GM13977 (cell line): ENCODE measurements around the gene ZRANB3.
"Not testable (repeated sequence)": the region's sequence is repeated elsewhere in the genome, so short reads cannot be mapped to it uniquely, and the experiment has no call there.

Experiments
- DNase-seq: peaks from one replicate; pipeline ENCODE4 v3.0.0; 2012; ENCODE audit warnings: low spot score
- in situ Hi-C: fragments of 300-500 bp; cut with MboI; formaldehyde crosslinking; loops from one replicate; pipeline ENCODE4 v1.12.0; 2022; ENCODE audit warnings: low sequenced_read_pairs, low pct_unique_long_range_greater_than_20kb, mixed read lengths, inconsistent platforms; ENCODE audit not compliant: unreplicated experiment
- TF ChIP-seq, protein P1 (sequence below): IDR thresholded peaks from 2 replicates; pipeline ENCODE4 v1.5.1; 2012; ENCODE audit warnings: mild to moderate bottlenecking, control low read depth; ENCODE audit not compliant: insufficient read depth; ENCODE audit errors: extremely low read depth, missing control alignments

ZRANB3 gene

DNA sequence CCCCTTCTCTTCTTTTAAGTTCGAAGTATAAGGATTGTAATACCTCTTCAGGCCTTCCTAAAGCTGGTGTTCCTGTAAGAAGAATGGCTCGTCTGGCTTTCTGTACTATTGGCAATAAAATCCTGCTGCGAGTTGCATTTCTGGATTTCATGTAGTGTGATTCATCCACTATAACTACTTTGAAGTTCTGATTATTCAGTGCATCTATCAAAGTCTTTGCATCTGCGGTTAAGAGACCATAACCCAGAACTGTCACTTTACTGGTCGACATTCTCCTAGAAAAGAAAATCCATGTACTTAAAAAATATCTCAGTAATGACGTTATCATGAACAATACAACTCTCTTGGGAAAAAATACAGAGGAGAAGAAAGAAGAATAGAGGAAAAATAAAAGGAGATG, 181.1 kb downstream of the ZRANB3 start:
- TF ChIP-seq, protein P1, sequence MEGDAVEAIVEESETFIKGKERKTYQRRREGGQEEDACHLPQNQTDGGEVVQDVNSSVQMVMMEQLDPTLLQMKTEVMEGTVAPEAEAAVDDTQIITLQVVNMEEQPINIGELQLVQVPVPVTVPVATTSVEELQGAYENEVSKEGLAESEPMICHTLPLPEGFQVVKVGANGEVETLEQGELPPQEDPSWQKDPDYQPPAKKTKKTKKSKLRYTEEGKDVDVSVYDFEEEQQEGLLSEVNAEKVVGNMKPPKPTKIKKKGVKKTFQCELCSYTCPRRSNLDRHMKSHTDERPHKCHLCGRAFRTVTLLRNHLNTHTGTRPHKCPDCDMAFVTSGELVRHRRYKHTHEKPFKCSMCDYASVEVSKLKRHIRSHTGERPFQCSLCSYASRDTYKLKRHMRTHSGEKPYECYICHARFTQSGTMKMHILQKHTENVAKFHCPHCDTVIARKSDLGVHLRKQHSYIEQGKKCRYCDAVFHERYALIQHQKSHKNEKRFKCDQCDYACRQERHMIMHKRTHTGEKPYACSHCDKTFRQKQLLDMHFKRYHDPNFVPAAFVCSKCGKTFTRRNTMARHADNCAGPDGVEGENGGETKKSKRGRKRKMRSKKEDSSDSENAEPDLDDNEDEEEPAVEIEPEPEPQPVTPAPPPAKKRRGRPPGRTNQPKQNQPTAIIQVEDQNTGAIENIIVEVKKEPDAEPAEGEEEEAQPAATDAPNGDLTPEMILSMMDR, result no peak
- in situ Hi-C loops, result no loop called here
- DNase-seq, result no peak

DNA sequence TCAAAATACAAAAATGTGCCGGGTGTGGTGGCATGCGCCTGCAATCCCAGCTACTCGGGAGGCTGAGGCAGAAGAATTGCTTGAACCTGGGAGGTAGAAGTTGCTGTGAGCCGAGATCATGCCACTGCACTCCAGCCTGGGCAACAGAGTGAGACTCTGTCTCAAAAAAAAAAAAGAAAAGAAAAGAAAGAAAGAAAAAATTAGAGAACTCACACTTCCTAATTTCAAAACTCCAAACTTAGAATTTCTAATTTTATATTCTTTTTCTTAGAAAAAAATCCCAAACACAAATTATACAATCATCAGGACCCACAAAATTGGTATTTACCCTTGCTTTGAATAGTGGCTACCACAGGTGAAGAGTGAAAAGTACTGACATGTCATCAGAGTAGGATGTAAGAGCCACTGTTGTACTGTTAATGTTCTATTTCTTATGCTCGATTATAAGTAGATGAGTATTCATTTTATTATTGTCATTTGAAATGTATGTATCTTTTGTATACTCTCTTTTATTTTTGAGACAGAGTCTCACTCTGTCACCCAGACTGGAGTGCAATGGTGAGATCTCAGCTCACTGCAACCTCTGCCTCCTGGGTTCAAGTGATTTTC, 182.8 kb downstream of the ZRANB3 start:
- DNase-seq, in situ Hi-C loops: not testable (repeated sequence)

DNA sequence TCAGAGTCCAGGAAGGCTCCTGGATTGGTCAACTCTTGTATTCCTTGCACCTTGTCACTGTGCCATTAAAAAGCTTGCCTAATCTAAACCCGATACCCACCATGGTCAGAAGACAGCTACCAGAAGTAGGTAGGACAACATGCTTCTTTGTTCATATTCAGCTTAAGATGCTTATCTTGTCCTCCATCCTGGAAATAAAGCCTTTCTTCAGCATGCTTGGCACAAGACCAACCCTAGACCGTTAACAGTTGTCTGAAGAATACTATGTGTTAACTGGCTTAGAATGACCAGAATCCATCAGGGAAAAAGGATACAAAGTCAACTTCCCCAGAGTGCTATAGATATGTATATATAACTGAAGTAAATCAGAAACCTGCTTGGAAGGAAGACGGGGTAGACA, 193.9 kb downstream of the ZRANB3 start:
- no peak for DNase-seq
- TF ChIP-seq, protein P1, result no peak
- in situ Hi-C loops, result no loop called here

DNA sequence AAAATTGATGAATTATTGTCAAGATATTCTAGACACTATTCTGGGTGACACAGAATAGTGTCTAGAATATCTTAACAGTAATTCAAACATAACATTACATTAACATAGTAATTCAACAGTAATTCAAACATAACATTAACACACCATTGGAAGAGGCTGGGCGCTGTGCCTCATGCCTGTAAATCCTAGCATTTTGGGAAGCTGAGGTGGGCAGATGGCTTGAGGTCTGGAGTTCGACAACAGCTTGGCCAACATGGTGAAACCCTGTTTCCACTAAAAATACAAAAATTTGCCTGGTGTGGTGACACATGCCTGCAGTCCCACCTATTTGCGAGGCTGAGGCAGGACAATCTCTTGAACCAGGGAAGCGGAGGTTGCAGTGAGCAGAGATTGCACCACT, 195.8 kb downstream of the ZRANB3 start:
- in situ Hi-C loops, result no loop called here
- TF ChIP-seq, protein P1, result no peak
- DNase-seq, result no peak

DNA sequence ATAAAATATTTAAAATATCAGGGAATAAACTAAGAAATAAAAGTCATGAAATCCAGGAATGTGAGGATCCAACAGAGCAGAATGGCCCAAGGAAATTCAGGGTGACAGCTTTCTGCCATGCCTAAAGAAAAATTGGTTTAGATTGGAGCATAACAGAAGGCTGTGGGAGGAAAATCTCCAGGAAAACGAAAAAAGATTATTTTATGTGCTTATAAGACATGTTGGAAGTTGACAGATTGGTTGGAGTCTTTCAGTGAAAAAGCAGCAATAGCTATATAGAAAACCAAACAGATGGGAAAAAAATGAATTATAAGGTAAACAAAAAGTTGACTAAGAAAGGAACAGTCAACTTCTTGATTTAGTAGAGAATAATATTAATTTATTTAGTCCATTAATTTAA, 203.9 kb downstream of the ZRANB3 start:
- TF ChIP-seq, protein P1, result no peak
- in situ Hi-C loops, result no loop called here
- DNase-seq, result no peak

DNA sequence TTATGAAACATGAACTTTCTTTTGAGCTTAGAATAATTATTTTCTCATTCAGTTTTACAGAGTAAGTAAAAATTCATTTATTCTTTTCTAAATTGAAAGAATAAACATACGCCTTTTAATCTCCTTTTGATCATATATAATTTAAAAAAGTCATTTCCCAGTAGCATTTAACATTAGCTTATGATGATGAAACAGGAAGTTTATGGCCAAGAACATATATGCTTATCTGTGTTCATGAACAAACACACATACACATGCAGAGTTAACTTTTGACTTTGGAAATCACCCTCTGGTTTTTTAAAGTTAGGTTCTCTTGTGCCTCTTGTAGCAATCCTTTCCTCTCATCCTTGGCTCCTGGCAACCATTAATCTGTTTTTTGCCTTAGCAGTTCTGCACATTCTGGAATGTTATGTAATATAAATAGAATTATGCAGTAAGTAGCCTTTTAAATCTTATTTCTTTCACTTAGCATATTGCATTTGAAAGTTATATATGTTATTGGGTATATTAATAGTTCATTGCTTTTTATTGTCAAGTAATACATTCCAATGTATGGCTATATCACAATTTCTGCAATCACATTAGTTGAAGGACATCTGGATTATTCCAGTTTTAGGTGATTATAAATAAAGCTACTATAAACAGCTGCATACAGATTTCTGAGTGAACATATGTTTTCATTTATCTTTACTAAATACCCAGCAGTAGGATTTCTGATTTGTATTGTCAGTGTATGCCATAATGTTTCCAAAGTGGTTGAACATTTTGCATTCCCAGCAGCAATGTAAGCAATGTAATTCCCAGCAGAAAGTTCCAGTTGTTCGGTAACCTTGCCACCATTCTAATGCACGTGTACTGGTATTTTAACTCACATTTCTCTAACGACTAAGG, 210.3 kb downstream of the ZRANB3 start:
- no peak for DNase-seq
- TF ChIP-seq, protein P1, result no peak
- in situ Hi-C loops, result no loop called here

DNA sequence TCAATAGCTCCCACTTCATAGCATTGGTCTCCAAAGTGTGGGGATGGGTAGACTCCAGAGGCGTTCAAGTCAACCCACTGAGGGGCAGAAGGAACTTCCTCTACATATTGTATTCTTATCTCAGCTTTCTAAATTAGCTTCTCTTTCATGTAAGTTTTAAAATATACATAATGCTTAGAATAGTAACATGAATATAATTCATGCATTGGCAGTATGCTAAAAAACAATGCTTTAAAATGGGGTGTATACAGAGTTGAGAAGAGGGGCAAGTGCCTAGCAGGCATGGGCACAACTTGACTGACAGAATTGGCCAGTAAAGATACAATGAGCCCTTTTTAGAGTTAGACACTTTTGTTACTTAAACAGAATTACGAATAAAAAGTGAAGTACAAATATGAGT, 212.2 kb downstream of the ZRANB3 start:
- TF ChIP-seq, protein P1, result no peak
- no peak for DNase-seq
- in situ Hi-C loops, result no loop called here
